IMR-90 (cell line): ENCODE data around the gene CDH23. TPM values are rescaled to one million over a fixed set of nuclear protein-coding genes. Genes with fewer than 3 reads are reported as not detected.

Experiments
- ATAC-seq: fragments of 200-7000 bp; cut with Tn5 transposase; 2 replicates; pipeline ENCODE4 v1.9.1; 2020; ENCODE audit warnings: low read depth, mild to moderate bottlenecking, moderate library complexity
- BruUV-seq: library from RNA; stranded (reverse); fragments of 400-500 nt; replicated peaks from 2 replicates; lab custom pipeline; 2021; lab: Mats Ljungman, UMichigan
- CTCF ChIA-PET: fragments of 300-600 bp; formaldehyde crosslinking; extraction: SDS; loops from one replicate; lab custom pipeline; 2021; ENCODE audit warnings: antibody characterized with exemption; lab: Yijun Ruan, JAX
- POLR2A ChIA-PET: fragments of 300-600 bp; sonication (Branson Sonifier 250); formaldehyde crosslinking; loops from one replicate; lab custom pipeline; 2022; ENCODE audit warnings: antibody characterized with exemption; ENCODE audit not compliant: unreplicated experiment; lab: Charles Lee
- DNase-seq: peaks from one replicate; pipeline ENCODE4 v3.0.0; 2013
- H2AFZ ChIP-seq: replicated peaks from 2 replicates; pipeline ENCODE3; 2013; ENCODE audit warnings: low read length, mild to moderate bottlenecking; ENCODE audit not compliant: poor library complexity
- H2AK5ac ChIP-seq: 2 replicates; pipeline ENCODE4 v1.6.1; 2013; ENCODE audit warnings: low read depth, low read length, inconsistent platforms
- H2AK9ac ChIP-seq: replicated peaks from 2 replicates; pipeline ENCODE3; 2013; ENCODE audit warnings: mild to moderate bottlenecking, low read depth, low read length, moderate library complexity; ENCODE audit not compliant: poor library complexity
- H2BK120ac ChIP-seq: 2 replicates; pipeline ENCODE4 v1.6.1; 2013; ENCODE audit warnings: low read depth, low read length, inconsistent platforms
- H2BK15ac ChIP-seq: 3 replicates; pipeline ENCODE4 v1.6.1; 2013; ENCODE audit warnings: low read depth, low read length, inconsistent platforms
- H2BK20ac ChIP-seq: 2 replicates; pipeline ENCODE4 v1.6.1; 2013; ENCODE audit warnings: low read depth, mild to moderate bottlenecking, inconsistent platforms, low read length, moderate library complexity
- H2BK5ac ChIP-seq: 2 replicates; pipeline ENCODE4 v1.6.1; 2013; ENCODE audit warnings: mild to moderate bottlenecking, low read depth, low read length, inconsistent platforms; ENCODE audit not compliant: poor library complexity, severe bottlenecking
- H3K14ac ChIP-seq: replicated peaks from 2 replicates; pipeline ENCODE4 v1.6.1; 2013; ENCODE audit warnings: low read depth, low read length, inconsistent platforms
- H3K18ac ChIP-seq: 2 replicates; pipeline ENCODE4 v1.6.1; 2013; ENCODE audit warnings: low read depth, low read length, control low read depth
- H3K23ac ChIP-seq: 2 replicates; pipeline ENCODE4 v1.6.1; 2013; ENCODE audit warnings: low read depth, low read length, inconsistent platforms
- H3K27ac ChIP-seq: 2 replicates; pipeline ENCODE4 v1.5.1; 2013; ENCODE audit warnings: mild to moderate bottlenecking, control low read depth, low read length; ENCODE audit not compliant: insufficient read depth
- H3K27me3 ChIP-seq: 2 replicates; pipeline ENCODE4 v1.6.1; 2013; ENCODE audit warnings: low read length; ENCODE audit not compliant: control insufficient read depth, insufficient read depth
- H3K36me3 ChIP-seq: 2 replicates; pipeline ENCODE4 v1.6.1; 2013; ENCODE audit warnings: low read length, mixed read lengths; ENCODE audit not compliant: control insufficient read depth, insufficient read depth
- H3K4ac ChIP-seq: 2 replicates; pipeline ENCODE4 v1.6.1; 2013; ENCODE audit warnings: low read depth, low read length, inconsistent platforms
- H3K4me1 ChIP-seq: 2 replicates; pipeline ENCODE4 v1.6.1; 2013; ENCODE audit warnings: low read length, mixed read lengths; ENCODE audit not compliant: control insufficient read depth, insufficient read depth
- H3K4me2 ChIP-seq: 2 replicates; pipeline ENCODE4 v1.6.1; 2013; ENCODE audit warnings: low read depth, mild to moderate bottlenecking, control low read depth, low read length, moderate library complexity
- H3K4me3 ChIP-seq: 2 replicates; pipeline ENCODE4 v1.5.1; 2013; ENCODE audit warnings: low read depth, mild to moderate bottlenecking, control low read depth, low read length, moderate library complexity; ENCODE audit not compliant: insufficient read depth
- H3K56ac ChIP-seq: 2 replicates; pipeline ENCODE4 v1.6.1; 2013; ENCODE audit warnings: low read length, inconsistent platforms; ENCODE audit not compliant: insufficient read depth; ENCODE audit errors: extremely low read depth
- H3K79me1 ChIP-seq, 2 experiments: 2 replicates each; pipeline ENCODE4 v1.6.1; 2013; ENCODE audit warnings: low read length in 2 of 2, inconsistent platforms in 1 of 2, low read depth in 1 of 2
- H3K9ac ChIP-seq: 2 replicates; pipeline ENCODE4 v1.6.1; 2013; ENCODE audit warnings: low read depth, low read length, control low read depth
- H3K9me1 ChIP-seq: 2 replicates; pipeline ENCODE4 v1.6.1; 2013; ENCODE audit warnings: low read length, inconsistent platforms; ENCODE audit not compliant: insufficient read depth
- H3K9me3 ChIP-seq: 2 replicates; pipeline ENCODE4 v1.6.1; 2013; ENCODE audit warnings: low read length; ENCODE audit not compliant: control insufficient read depth, insufficient read depth
- H4K20me1 ChIP-seq: 2 replicates; pipeline ENCODE4 v1.6.1; 2013; ENCODE audit warnings: low read length, inconsistent platforms; ENCODE audit not compliant: insufficient read depth
- H4K5ac ChIP-seq: 2 replicates; pipeline ENCODE4 v1.6.1; 2013; ENCODE audit warnings: mild to moderate bottlenecking, low read depth, low read length, control low read depth
- H4K8ac ChIP-seq, 2 experiments: 2 replicates each; pipeline ENCODE4 v1.6.1; 2013; ENCODE audit warnings: low read depth in 2 of 2, low read length in 2 of 2, control low read depth in 1 of 2, inconsistent platforms in 1 of 2
- H4K91ac ChIP-seq: 2 replicates; pipeline ENCODE4 v1.6.1; 2013; ENCODE audit warnings: low read depth, low read length, inconsistent platforms; ENCODE audit not compliant: insufficient read depth
- MXI1 ChIP-seq: IDR thresholded peaks from 2 replicates; pipeline ENCODE4 v1.6.1; 2012; ENCODE audit warnings: low read depth, mild to moderate bottlenecking, low read length, moderate library complexity, borderline replicate concordance
- NFE2L2 ChIP-seq: fragments of 150-350 bp; IDR thresholded peaks from 2 replicates; pipeline ENCODE4 v1.6.1; 2016; ENCODE audit warnings: low read depth, mild to moderate bottlenecking, low read length
- RAD21 ChIP-seq: IDR thresholded peaks from 2 replicates; pipeline ENCODE4 v1.6.1; 2012; ENCODE audit warnings: low read length, improper control_type of control experiment
- WGBS, 2 experiments: methylation state at CpG; one replicate each; pipeline versions ENCODE4 v1.1.5 to v1.1.7; 2013; ENCODE audit warnings: missing lambda C conversion rate in 2 of 2; ENCODE audit not compliant: insufficient read length in 1 of 2; ENCODE audit errors: extremely low coverage in 2 of 2; 5-methylcytosine and 5-hydroxymethylcytosine counted together
- dilution Hi-C: fragments of 300-500 bp; cut with HindIII; formaldehyde crosslinking; loops from one replicate; pipeline ENCODE4 v1.14.3; 2018; ENCODE audit warnings: low sequenced_read_pairs; ENCODE audit not compliant: unreplicated experiment
- in situ Hi-C: fragments of 300-500 bp; cut with MboI; formaldehyde crosslinking; loops from 3 replicates; pipeline ENCODE4 v1.14.3; 2019; ENCODE audit warnings: low sequenced_read_pairs, inconsistent platforms, mixed read lengths
- intact Hi-C: fragments of 100-400 bp; cut with micrococcal nuclease; formaldehyde crosslinking; loops from 2 replicates; pipeline ENCODE4 v1.10.0; 2022
- polyA plus RNA-seq, 3 experiments: library from polyadenylated mRNA; depleted of rRNA; stranded (reverse); fragments of >200 nt; gene quantifications; 2 replicates each; pipeline ENCODE4 v1.2.3, GENCODE V29; 2012; ENCODE audit warnings: low replicate concordance in 1 of 3
- total RNA-seq: library from RNA; depleted of rRNA; stranded (reverse); fragments of >200 nt; gene quantifications from 2 replicates; pipeline ENCODE4 v1.2.3, GENCODE V29; 2012
- TF ChIP-seq, protein P1 (sequence below): conservative IDR thresholded peaks from 2 replicates; pipeline ENCODE4 v1.5.1; 2012; ENCODE audit warnings: mild to moderate bottlenecking, low read depth, low read length, improper control_type of control experiment

The CDH23 gene
- total and polyA plus RNA-seq, 2 of the 4 experiments (the other 2 are of a cell fraction), result under 0.01 to 0.03 TPM

DNA sequence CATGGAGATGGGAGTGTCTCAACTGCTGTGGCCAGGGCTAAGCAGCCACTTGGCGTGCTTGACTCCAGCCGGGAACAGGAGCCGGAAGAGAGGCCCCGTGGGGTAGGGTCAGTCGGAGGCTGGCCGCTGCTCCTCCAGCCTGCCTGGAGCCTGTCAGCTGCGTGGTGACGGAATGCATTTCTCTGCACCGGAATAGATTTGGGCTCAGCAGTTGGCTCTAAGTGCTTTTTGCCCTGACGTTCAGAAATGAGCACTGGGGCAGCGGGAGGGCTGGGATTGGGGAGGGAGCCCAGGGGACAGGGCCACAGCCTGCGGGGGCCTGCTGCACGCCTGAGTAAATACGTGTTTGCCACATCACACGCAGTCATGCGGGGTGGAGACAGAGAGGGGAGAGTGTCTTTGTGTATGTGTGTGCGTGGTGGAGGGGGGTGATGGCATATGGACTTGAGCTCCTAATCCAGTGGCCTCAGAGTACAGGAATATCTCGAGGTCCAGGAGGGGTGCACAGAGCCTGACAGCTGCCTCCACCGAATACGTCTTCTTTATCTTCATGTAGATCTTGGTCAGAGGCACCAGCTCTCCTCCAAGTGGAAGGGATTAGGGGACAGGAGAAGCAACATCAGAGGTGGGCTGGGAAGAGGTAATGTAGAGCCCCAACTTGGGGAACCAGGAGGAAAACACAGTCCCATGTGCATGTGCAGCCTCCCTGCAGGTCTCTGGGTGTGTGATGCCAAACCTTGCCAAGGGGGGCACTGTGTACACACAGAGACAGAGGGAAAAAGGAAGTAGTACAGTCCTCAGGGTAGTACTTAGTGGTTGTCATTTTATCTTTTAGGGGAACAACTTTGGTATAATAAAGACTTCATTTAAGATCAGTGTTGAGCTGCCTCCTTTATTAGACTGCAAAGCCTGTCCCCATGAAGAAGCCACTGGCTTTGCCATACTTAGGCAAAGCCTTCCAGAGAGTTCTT is 151.4 kb downstream of the CDH23 start:
- ChIA-PET CTCF (no interaction called here), POLR2A (no interaction called here)
- BruUV-seq, result no TSS peak
- H3K4me3 ChIP-seq, result no peak overlapping the region
- peaks cover 45% of the 10 kb centered on the region for H3K27me3 ChIP-seq
- H4K8ac ChIP-seq, result no peak overlapping the region
- H2BK120ac ChIP-seq, result no peak overlapping the region
- ATAC-seq (peak; percentile 75), DNase-seq (peak; percentile 15)
- H2AFZ ChIP-seq, result peak overlapping the region; percentile 33
- no peak overlapping the region for H4K5ac ChIP-seq
- H2BK15ac ChIP-seq, result no peak overlapping the region
- no peak overlapping the region for H2BK20ac ChIP-seq
- no peak overlapping the region for H3K56ac ChIP-seq
- intact Hi-C loops, result no loop called here
- H4K91ac ChIP-seq, result no peak overlapping the region
- H3K23ac ChIP-seq, result no peak overlapping the region
- no peak overlapping the region for H3K14ac ChIP-seq
- dilution Hi-C loops, result no loop called here
- 17% methylated on average over 6 of the region's 20 CpGs; no CpG with 5 or more reads in 1 of the 2 experiments for WGBS, 2 experiments
- in situ Hi-C loops, result no loop called here
- H3K9me3 ChIP-seq, result no peaks in the 10 kb centered on the region
- H3K79me1 ChIP-seq, result no peaks in the 10 kb centered on the region
- no peaks in the 10 kb centered on the region for H3K4me1 ChIP-seq
- no peak overlapping the region for H2AK5ac ChIP-seq
- H2AK9ac ChIP-seq, result no peak overlapping the region
- no peak overlapping the region for H3K27ac ChIP-seq
- no peaks in the 10 kb centered on the region for H3K9me1 ChIP-seq
- H3K9ac ChIP-seq, result no peak overlapping the region
- H3K4me2 ChIP-seq, result no peak overlapping the region
- no peak overlapping the region for H3K4ac ChIP-seq
- TF ChIP-seq, protein P1, sequence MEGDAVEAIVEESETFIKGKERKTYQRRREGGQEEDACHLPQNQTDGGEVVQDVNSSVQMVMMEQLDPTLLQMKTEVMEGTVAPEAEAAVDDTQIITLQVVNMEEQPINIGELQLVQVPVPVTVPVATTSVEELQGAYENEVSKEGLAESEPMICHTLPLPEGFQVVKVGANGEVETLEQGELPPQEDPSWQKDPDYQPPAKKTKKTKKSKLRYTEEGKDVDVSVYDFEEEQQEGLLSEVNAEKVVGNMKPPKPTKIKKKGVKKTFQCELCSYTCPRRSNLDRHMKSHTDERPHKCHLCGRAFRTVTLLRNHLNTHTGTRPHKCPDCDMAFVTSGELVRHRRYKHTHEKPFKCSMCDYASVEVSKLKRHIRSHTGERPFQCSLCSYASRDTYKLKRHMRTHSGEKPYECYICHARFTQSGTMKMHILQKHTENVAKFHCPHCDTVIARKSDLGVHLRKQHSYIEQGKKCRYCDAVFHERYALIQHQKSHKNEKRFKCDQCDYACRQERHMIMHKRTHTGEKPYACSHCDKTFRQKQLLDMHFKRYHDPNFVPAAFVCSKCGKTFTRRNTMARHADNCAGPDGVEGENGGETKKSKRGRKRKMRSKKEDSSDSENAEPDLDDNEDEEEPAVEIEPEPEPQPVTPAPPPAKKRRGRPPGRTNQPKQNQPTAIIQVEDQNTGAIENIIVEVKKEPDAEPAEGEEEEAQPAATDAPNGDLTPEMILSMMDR, result peak; percentile 29; the same call in 1 of the 2 replicates
- peak; percentile 9; the same call in 1 of the 2 replicates for TF ChIP-seq RAD21
- TF ChIP-seq NFE2L2, result no peak
- no peak for TF ChIP-seq MXI1
- H3K18ac ChIP-seq, result no peak overlapping the region
- H4K20me1 ChIP-seq, result no peaks in the 10 kb centered on the region; the same call in none of the 2 replicates
- H3K36me3 ChIP-seq, result no peaks in the 10 kb centered on the region
- H2BK5ac ChIP-seq, result no peak overlapping the region
